HG03460 (cell line): ENCODE results near the gene NSF.
"Not testable (repeated sequence)": the region's sequence is repeated elsewhere in the genome, so short reads cannot be mapped to it uniquely, and the experiment has no call there.

Source experiments
- ATAC-seq: cut with Tn5 transposase; IDR thresholded peaks from one replicate; pipeline ENCODE4 v1.9.1; 2021; ENCODE audit not compliant: unreplicated experiment

Gene NSF

GRCh38 chr17:46773221-46773605, 182.7 kb downstream of the NSF start:
- no peak for ATAC-seq

DNA sequence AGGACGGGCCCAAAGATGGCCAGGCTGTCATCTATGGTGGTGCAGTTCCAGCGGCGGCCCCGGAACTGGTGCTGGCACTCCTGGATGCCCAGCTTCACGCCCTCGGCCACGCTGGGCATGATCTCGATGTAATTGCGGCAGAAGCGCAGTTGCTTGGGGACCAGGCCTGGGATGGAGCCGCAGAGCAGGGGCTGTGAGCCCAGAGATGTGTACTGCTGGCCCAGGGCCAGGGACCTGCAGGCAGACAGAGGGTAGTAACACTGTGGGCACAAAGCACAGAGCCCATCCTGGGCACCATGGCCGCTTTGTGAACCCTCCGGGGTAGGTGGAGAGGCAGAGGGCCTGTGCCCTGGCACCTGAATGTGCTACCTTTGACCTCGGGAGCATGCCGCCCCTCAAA, 183.2 kb downstream of the NSF start:
- no peak for ATAC-seq

DNA sequence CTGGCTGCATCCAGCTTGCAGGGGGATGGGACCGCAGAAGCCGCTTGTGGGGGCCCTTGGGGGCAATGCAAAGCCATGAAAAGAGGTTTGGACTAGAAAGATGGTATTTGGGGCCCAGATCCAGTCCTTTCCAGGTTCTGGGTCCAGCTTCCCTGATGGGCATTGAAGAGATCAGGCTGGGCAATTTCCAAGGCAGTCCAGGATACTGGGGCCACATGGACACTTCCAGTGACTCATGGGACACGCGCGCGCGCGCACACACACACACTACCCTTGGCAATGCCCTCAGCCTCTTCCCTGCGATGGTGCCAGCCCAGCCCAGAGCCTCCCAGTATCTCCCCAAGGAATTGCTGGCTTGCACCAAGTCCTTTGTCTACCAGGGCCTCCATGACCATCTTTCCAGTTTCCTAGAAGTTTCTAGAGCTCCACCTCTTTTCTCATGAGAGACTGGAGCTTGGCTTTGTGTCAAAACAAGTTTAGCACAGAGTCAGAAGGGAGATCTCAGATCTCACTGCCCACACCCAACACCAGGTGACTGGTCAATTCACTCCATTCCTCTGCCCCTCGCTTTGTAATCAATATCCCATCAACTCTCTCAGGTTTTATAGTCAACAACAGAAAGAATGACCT, 183.8 kb downstream of the NSF start:
- no peak for ATAC-seq

GRCh38 chr17:46776298-46777005, 186.0 kb downstream of the NSF start:
- no peak for ATAC-seq

- no peak for ATAC-seq
Observed at GRCh38 chr17:46777943-46778915, 187.8 kb downstream of the NSF start.

DNA sequence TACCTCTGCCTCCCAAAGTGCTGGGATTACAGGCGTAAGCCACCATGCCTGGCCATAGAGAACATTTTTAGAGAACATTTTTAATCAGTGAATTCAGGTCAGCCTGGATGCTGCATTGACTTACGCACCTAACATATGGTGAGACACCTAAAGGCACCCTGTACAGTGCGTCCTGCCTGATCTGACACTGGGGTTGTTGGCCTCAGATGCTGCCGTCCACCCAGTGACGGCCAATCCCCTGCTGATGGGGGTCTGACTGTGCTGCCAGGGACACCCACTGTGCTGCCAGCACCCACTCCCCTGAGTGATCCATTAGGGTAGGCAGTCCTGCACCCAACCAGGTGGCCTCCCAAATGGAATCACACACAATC, 189.5 kb downstream of the NSF start:
- ATAC-seq: no peak

DNA sequence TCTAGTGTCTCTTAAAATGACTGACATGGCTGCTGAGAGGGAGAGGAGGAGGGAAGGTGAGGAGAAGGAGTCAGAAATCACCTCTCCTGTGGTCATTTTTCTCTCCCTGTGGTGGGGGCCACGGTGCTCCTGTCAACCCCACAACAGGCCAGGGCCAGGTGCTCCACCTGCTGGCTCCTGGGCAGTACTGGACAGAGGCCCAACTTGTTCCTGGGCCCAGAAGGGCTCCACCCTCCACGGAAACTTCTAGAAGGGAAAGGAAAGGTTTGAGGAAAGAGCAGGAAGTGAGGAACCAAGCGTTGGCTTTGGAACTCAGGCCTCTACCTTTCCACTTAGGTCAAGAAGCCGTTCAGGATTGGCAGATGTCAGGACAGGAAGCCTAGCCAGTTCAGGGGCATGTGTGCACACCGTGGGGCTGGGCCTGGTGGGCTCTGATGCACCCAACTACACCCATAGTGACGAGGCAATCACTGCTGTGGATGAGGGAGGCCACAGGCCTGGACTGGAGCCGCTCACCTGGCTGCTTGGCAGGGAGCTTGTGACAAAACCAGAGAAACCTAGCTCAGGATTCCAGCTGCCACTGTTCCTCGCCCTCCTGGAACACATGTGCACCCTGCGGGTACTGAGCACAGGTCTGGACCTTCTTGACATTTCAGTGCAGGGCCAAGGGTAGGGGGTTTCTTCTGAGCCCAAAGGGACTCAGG, 191.9 kb downstream of the NSF start:
- no peak for ATAC-seq

DNA sequence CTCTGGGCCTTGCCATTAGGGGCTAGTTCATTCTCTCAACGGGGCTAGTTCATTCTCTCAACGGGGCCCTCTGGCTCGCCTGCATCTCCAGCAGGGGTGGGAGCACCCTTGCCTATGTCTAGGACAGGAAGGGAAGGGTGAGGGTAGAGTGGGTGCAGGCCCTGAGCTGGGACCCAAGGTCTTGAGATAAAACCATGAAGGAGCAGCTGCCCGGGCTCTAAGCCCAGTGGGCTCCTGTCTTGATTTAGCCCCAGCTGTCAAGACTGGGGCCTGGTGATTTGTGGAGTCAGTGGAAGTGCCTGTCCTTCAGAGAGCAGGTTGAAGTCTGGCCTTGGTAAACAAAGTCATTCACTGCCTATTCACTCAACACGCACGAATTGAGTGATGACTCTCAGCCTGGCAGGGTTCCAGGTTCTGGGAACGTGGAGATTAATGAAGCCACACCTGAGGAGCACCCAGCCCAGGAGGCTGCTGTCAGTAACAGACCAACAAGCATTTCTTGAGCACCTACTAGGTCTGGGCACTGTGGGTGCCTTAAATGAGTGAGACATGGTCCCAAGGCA, 192.6 kb downstream of the NSF start:
- ATAC-seq: no peak

GRCh38 chr17:46785696-46786095, 195.2 kb downstream of the NSF start:
- ATAC-seq: no peak

DNA sequence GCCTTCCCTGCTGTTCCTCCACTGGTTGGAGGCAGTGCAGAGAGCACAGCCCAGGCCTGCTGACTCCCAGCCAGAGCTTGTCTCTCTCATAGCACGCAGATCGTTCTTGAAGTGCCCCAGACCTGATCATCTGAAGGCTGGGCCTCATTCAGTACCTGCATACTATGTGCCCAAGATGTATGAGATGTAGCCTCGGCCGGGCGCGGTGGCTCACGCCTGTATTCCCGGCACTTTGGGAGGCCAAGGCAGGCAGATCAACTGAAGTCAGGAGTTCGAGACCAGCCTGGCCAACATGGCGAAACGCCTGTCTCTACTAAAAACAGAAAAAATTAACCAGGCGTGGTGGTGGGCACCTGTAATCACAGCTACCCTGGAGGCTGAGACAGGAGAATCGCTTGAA, 197.0 kb downstream of the NSF start:
- ATAC-seq: no peak

DNA sequence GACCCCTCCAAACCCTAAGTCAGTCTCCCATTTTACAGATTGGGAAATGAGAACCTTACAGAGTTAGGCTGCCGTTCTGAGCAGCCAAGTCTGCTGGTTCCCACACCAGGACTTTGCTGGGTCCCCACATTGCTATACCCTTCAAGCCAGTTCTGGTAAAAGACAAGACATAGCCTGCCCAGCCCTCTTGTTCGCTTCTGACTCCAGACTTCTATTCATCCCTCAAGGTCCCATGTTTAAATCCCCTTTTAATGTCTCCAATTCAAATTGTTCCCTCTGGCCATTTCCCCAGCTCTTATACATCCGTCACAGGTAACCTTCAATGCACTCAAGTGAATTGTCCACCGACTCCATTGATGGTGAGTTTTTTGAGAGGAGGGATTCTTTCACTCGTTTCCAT, 197.8 kb downstream of the NSF start:
- ATAC-seq: no peak

DNA sequence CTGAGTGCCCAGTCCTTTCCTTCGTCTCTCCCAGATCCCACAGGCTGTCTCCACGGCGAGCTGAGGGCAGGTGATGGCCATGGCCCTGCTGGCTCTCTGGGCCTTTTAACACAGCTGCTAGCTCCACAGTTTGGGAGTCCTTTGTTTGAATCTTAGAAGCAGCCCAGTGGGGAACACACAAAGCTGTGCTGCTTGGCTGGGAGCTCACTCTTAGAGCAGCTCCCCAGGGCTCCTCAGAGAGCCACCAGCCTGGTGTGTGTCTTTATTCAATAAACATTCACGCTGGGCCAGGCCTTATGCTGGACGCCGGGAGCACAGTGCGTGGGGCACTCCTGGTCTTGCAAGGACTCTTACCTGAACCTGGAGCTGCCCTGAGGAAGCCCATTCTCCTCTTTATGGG, 198.3 kb downstream of the NSF start:
- no peak for ATAC-seq

- no peak for ATAC-seq
Observed at GRCh38 chr17:46789610-46790009, 199.1 kb downstream of the NSF start.

DNA sequence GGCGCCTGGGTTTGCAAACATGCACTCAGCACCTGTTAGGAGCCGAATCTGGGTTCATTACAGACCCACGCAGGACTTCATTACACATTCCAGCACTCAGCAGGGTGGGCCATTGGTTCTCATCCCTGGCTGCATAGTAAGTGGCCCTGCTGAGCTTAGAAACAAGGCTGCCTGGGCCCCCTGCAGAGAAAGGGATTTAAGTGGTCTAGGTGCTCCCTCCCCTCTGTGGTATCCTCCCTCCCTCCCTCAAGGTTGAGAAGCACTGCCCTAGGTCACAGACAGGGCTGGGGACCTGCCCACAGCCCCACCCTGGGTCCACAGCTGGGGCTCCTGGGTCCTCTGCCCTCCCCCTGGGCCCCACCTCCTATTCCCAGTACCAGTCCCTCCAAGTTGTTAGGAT, 199.7 kb downstream of the NSF start:
- no peak for ATAC-seq

DNA sequence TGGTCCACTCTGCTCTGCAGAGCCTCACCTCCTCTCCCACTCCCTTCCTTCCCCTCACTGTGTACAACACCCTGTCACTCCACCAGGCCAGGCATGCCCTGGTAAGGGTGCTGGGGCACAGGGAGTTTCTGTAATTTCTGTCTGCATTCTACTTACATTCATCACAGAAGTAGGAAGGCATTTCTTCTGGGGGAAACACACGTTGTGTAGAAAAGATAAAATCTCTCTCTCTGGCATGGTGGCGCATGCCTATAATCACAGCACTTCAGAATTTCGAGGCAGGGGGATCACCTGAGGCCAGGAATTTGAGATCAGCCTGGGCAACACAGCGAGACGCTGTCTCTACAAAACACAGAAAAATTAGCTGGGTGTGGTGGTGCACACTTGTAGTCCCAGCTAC, 201.1 kb downstream of the NSF start:
- ATAC-seq: no peak

GRCh38 chr17:46792071-46792470, 201.6 kb downstream of the NSF start:
- no peak for ATAC-seq

DNA sequence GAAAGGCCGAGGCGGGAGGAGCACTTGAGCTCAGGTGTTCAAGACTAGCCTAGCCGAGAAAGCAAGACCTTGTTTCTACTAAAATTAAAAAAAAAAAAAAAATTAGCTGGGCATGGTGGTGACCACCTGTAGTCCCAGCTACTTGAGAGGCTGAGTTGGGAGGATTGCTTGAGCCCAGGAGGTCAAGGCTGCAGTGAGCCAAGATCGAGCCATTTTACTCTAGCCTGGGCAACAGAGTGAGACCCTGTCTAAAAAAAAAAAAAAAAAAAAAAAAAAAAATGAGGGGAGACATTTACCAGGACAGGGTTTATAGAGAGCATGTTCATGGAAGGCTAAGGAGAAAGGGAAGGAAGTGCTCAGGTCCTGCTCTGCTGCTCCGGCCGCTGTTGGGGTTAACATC, 202.6 kb downstream of the NSF start:
- not testable (repeated sequence) for ATAC-seq

DNA sequence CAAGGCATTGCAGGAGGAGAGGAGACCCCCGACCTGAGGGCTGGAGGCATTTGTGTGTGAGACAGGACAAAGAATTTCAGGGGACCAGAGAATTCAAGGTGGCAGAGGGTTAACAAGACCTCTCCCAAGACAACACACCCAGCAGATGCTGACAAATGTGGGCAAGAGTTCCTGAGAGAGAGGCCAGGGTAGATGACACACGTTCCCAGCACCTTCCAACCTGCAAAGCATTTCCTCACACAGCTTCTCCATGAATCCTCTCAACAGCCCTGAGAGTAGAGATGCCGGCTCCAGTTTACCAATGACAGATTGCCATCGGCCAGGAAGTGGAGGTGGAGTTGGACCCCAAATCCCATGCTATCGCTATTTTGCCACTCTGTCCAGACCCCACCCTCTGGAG, 203.1 kb downstream of the NSF start:
- no peak for ATAC-seq

DNA sequence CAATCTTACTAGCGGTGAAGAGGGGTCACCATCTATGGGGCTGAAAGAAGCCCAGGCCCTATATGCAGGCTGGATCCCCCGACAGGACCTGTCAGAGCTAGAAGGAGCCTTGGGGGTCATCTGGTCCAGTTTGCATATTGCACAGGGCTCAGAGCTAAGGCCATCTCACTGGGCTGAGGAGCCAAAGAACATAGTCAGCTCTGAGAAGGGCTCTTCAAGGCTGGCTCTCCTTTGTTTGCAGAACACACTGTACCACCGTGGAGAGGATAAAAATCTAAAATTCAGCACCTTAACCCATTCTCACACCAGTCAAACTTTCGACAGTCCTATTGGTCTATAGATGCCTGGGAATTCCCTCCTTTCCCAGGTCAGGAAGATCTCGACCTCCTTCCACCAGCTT, 203.8 kb downstream of the NSF start:
- no peak for ATAC-seq

- no peak for ATAC-seq
Observed at GRCh38 chr17:46795379-46795952, 205.0 kb downstream of the NSF start.

DNA sequence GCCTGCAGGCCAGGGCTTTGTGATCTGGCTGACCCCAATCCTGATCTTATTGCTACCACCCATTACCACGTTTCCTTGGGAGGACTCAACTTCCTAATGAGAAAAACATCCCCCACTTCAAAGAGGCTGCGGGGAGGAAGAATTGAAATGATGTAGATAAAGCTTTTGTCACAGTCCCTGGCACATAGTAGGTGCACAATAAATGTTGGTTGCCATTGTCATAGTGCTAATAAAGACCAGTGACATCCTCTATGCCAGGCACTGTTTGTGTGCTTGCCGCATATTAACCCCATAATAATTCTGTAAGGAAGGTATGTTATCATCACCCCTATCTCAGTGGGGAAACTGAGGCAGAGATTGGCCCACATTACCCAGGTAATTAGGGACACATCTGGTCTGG, 205.6 kb downstream of the NSF start:
- ATAC-seq: no peak
